ENCODE measurements around the gene PROP1. TPM values are rescaled to one million over a fixed set of nuclear protein-coding genes. Genes with fewer than 3 reads are reported as not detected.

Gene PROP1
- total and polyA plus RNA-seq, 2 donors (not counting 3 experiments of a cell fraction or from before 2014, with no cell fraction given): not detected

- Histone ChIP-seq H3K27me3 (ENCODE audit: control insufficient read depth in 2 of 2, insufficient read depth in 2 of 2, low read length in 2 of 2) (no peaks in the 10 kb centered on the region), H3K79me2 (ENCODE audit: control insufficient read depth, insufficient read depth, low read length) (no peaks in the 10 kb centered on the region), H2AFZ (ENCODE audit: low read depth, low read length) (no peak overlapping the region), H3K4me3 (replicated peaks in 1 of 3; ENCODE audit: insufficient read depth in 1 of 3, low read depth in 1 of 3, low read length in 3 of 3) (no peak overlapping the region), H3K4me2 (ENCODE audit: insufficient read depth, low read length) (no peak overlapping the region), H3K9me3 (replicated peaks; ENCODE audit: control insufficient read depth, insufficient read depth, low read length) (no peaks in the 10 kb centered on the region), H3K36me3 (ENCODE audit: control insufficient read depth in 2 of 2, extremely low read depth in 1 of 2, insufficient read depth in 2 of 2, low read length in 2 of 2) (no peaks in the 10 kb centered on the region), H3K27ac (ENCODE audit: insufficient read depth, low read depth, low read length) (no peak overlapping the region), H3K9me1 (replicated peaks; ENCODE audit: control insufficient read depth, extremely low read depth, insufficient read depth, low read length) (no peaks in the 10 kb centered on the region), H3K4me1 (ENCODE audit: control insufficient read depth, extremely low read depth, insufficient read depth, low read length) (no peaks in the 10 kb centered on the region), H4K20me1 (replicated peaks; ENCODE audit: control insufficient read depth, extremely low read depth, insufficient read depth, low read length) (no peaks in the 10 kb centered on the region), H3K9ac (replicated peaks; ENCODE audit: extremely low read depth, insufficient read depth, low read length) (no peak overlapping the region)
- DNase-seq (ENCODE audit: low read depth, low spot score) (no peak), FAIRE-seq (no peak)
- no TSS peak for BruUV-seq (replicated peaks)
- ChIA-PET CTCF (interaction anchor here (1.2 kb wide), 1 partner anchor 20 kb away, joined by 4 read pairs; no protein-coding TSS in a partner anchor), POLR2A (no interaction called here)
- intact Hi-C loops (cut with micrococcal nuclease): no loop called here
- dilution Hi-C loops (cut with MboI; ENCODE audit: extremely low pct_ligation_motif_present, low sequenced_read_pairs): no loop called here
- no peak for TF ChIP-seq MYC (IDR thresholded peaks at IDR 0.05; ENCODE audit: low read depth, low read length)
- no peak for TF ChIP-seq CTCF (IDR thresholded peaks at IDR 0.05; ENCODE audit: extremely low read depth in 1 of 2, insufficient read depth in 1 of 2, low read depth in 1 of 2, low read length in 2 of 2)
- TF ChIP-seq MAX (IDR thresholded peaks at IDR 0.05; ENCODE audit: insufficient read depth, insufficient read length): no peak
- TF ChIP-seq JUN (IDR thresholded peaks at IDR 0.05; ENCODE audit: borderline replicate concordance, insufficient read depth, insufficient read length, low read depth): no peak
- no peak for TF ChIP-seq POLR2AphosphoS5 (IDR thresholded peaks at IDR 0.05; ENCODE audit: insufficient read depth, low read depth, low read length)
- no peak for TF ChIP-seq EZH2 (IDR thresholded peaks at IDR 0.05; ENCODE audit: borderline replicate concordance, low read depth, low read length, severe bottlenecking)
- TF ChIP-seq POLR2A (IDR thresholded peaks at IDR 0.05; ENCODE audit: low read depth, low read length): no peak
- TF ChIP-seq GATA2 (IDR thresholded peaks at IDR 0.05; ENCODE audit: insufficient read depth, insufficient read length, low read depth, low read length): no peak
- TF ChIP-seq FOS (IDR thresholded peaks at IDR 0.05; ENCODE audit: borderline replicate concordance, insufficient read depth, low read length): no peak
These were observed 3.6 kb downstream of the PROP1 start for GRCh38 chr5:177992466-177992865.

Data from endothelial cell of umbilical vein (primary cell).